GM12878 (cell line): ENCODE measurements around the gene UBQLN1. TPM values are rescaled to one million over a fixed set of nuclear protein-coding genes. Genes with fewer than 3 reads are reported as not detected.

Experiments used
- ATAC-seq: fragments of 200-7000 bp; cut with Tn5 transposase; 3 replicates; pipeline ENCODE4 v1.9.1; 2020; ENCODE audit warnings: mild to moderate bottlenecking, moderate library complexity
- BruUV-seq: library from RNA; stranded (reverse); fragments of 400-500 nt; replicated peaks from 2 replicates; lab custom pipeline; 2021; lab: Mats Ljungman, UMichigan
- CTCF ChIA-PET: fragments of 300-600 bp; sonication (Branson Sonifier 250); formaldehyde crosslinking; extraction: SDS; loops from one replicate; lab custom pipeline; 2021; ENCODE audit warnings: inconsistent platforms; lab: Yijun Ruan, JAX
- POLR2A ChIA-PET: fragments of 350-600 bp; formaldehyde crosslinking; extraction: SDS; loops from one replicate; lab custom pipeline; 2021; ENCODE audit warnings: inconsistent platforms; lab: Charles Lee
- RAD21 ChIA-PET: fragments of 300-600 bp; sonication (Branson Sonifier 250); formaldehyde crosslinking; loops from one replicate; lab custom pipeline; 2023; ENCODE audit warnings: antibody characterized with exemption; ENCODE audit not compliant: unreplicated experiment; lab: Charles Lee
- SMC1A ChIA-PET: fragments of 300-600 bp; sonication (Branson Sonifier 250); formaldehyde crosslinking; loops from one replicate; lab custom pipeline; 2023; ENCODE audit not compliant: unreplicated experiment, uncharacterized antibody; lab: Charles Lee
- DNase-seq: peaks from one replicate; pipeline ENCODE4 v3.0.0-alpha.2; 2011; ENCODE audit warnings: low read depth, low spot score
- FAIRE-seq: peaks from 3 replicates; lab custom pipeline; 2011; peaks lifted over from hg19 to GRCh38; lab: Jason Lieb, UNC
- H2AFZ ChIP-seq: 2 replicates; pipeline ENCODE4 v1.6.0; 2011; ENCODE audit warnings: low read depth, low read length, control low read depth; ENCODE audit not compliant: control insufficient read depth
- H3K27ac ChIP-seq: 2 replicates; pipeline ENCODE4 v1.5.1; 2011; ENCODE audit warnings: control low read depth; ENCODE audit not compliant: control insufficient read depth, insufficient read depth
- H3K27me3 ChIP-seq, 2 experiments: replicated peaks in 1 of 2; 2 replicates each; pipeline versions ENCODE4 v1.6.0 to v1.6.1; 2011; ENCODE audit warnings: low read length in 1 of 2; ENCODE audit not compliant: control insufficient read depth in 2 of 2, insufficient read depth in 2 of 2
- H3K36me3 ChIP-seq, 2 experiments: 2 replicates each; pipeline ENCODE4 v1.5.1; 2011; ENCODE audit warnings: low read length in 1 of 2; ENCODE audit not compliant: control insufficient read depth in 2 of 2, insufficient read depth in 2 of 2
- H3K4me1 ChIP-seq: 2 replicates; pipeline ENCODE4 v1.6.1; 2011; ENCODE audit warnings: mild to moderate bottlenecking, low read length, moderate library complexity, mixed read lengths; ENCODE audit not compliant: control insufficient read depth, insufficient read depth
- H3K4me2 ChIP-seq: 2 replicates; pipeline ENCODE4 v1.6.0; 2011; ENCODE audit warnings: control low read depth; ENCODE audit not compliant: control insufficient read depth, insufficient read depth
- H3K4me3 ChIP-seq: fragments of 200-600 bp; sonication (generic); 2 replicates; pipeline ENCODE4 v1.5.1; 2016
- H3K79me2 ChIP-seq: 2 replicates; pipeline ENCODE4 v1.6.0; 2011; ENCODE audit warnings: low read length; ENCODE audit not compliant: control insufficient read depth, insufficient read depth
- H3K9ac ChIP-seq: 2 replicates; pipeline ENCODE4 v1.8.0; 2011; ENCODE audit warnings: low read length, control low read depth, mixed read lengths; ENCODE audit not compliant: control insufficient read depth, insufficient read depth
- H3K9me3 ChIP-seq: replicated peaks from 3 replicates; pipeline ENCODE4 v1.5.1; 2011; ENCODE audit warnings: mild to moderate bottlenecking, low read length; ENCODE audit not compliant: control insufficient read depth, insufficient read depth
- H4K20me1 ChIP-seq: 2 replicates; pipeline ENCODE4 v1.6.0; 2011; ENCODE audit not compliant: control insufficient read depth, insufficient read depth
- CHD4 ChIP-seq: fragments of 200-600 bp; sonication (generic); IDR thresholded peaks from 2 replicates; pipeline ENCODE4 v1.6.1; 2016; ENCODE audit warnings: mild to moderate bottlenecking
- CREB1 ChIP-seq: IDR thresholded peaks from 2 replicates; pipeline ENCODE4 v1.6.1; 2012; ENCODE audit warnings: low read depth, mild to moderate bottlenecking, inconsistent platforms
- EGR1 ChIP-seq, 2 experiments: IDR thresholded peaks; 1 replicate in 1 of 2; 2 replicates in 1 of 2; pipeline ENCODE4 v1.6.1; 2011 to 2012; ENCODE audit warnings: low read depth in 2 of 2, low read length in 2 of 2, borderline replicate concordance in 1 of 2, mild to moderate bottlenecking in 1 of 2, moderate library complexity in 1 of 2
- FOXK2 ChIP-seq: fragments of 450-650 bp; IDR thresholded peaks from 2 replicates; pipeline ENCODE4 v1.6.1; 2017; ENCODE audit warnings: mild to moderate bottlenecking, moderate library complexity
- JUNB ChIP-seq: IDR thresholded peaks from 2 replicates; pipeline ENCODE4 v1.6.1; 2016; ENCODE audit warnings: antibody characterized with exemption, mild to moderate bottlenecking
- KAT2A ChIP-seq: conservative IDR thresholded peaks from 2 replicates; pipeline ENCODE4 v1.6.1; 2011; ENCODE audit warnings: low read depth, low read length; ENCODE audit not compliant: control insufficient read depth
- MEF2B ChIP-seq: fragments of 450-650 bp; IDR thresholded peaks from 2 replicates; pipeline ENCODE4 v1.6.1; 2018; ENCODE audit warnings: mild to moderate bottlenecking, moderate library complexity; ENCODE audit not compliant: partially characterized antibody, poor library complexity, severe bottlenecking
- MTA3 ChIP-seq: IDR thresholded peaks from 2 replicates; pipeline ENCODE4 v1.6.1; 2012; ENCODE audit warnings: low read length, inconsistent platforms, borderline replicate concordance
- NFIC ChIP-seq: IDR thresholded peaks from 2 replicates; pipeline ENCODE4 v1.6.1; 2012; ENCODE audit warnings: low read depth, mild to moderate bottlenecking, inconsistent platforms, low read length, moderate library complexity
- POLR2A ChIP-seq: IDR thresholded peaks from 2 replicates; pipeline ENCODE4 v1.6.1; 2011; ENCODE audit warnings: low read depth, mild to moderate bottlenecking, low read length
- RCOR1 ChIP-seq: conservative IDR thresholded peaks from 2 replicates; pipeline ENCODE4 v1.6.1; 2012; ENCODE audit warnings: low read depth, low read length, improper control_type of control experiment
- SIN3A ChIP-seq: IDR thresholded peaks from 2 replicates; pipeline ENCODE4 v1.6.1; 2012; ENCODE audit warnings: low read depth, low read length, improper control_type of control experiment
- SUPT20H ChIP-seq: IDR thresholded peaks from 2 replicates; pipeline ENCODE4 v1.6.1; 2011; ENCODE audit warnings: low read depth, mild to moderate bottlenecking, low read length, moderate library complexity, borderline replicate concordance; ENCODE audit not compliant: control insufficient read depth
- WGBS: methylation state at CpG from one replicate; pipeline ENCODE4 v1.1.6; 2016; ENCODE audit warnings: low lambda C conversion rate; ENCODE audit not compliant: insufficient replicate concordance, insufficient coverage; ENCODE audit errors: missing lambda C conversion rate; 5-methylcytosine and 5-hydroxymethylcytosine counted together
- in situ Hi-C: fragments of 300-500 bp; cut with MboI; formaldehyde crosslinking; loops from 9 replicates; pipeline ENCODE4 v1.14.3; 2018; ENCODE audit warnings: mixed read lengths
- intact Hi-C: fragments of 100-400 bp; cut with micrococcal nuclease; formaldehyde crosslinking; loops from one replicate; pipeline ENCODE4 v1.14.2; 2022; ENCODE audit not compliant: unreplicated experiment
- polyA plus RNA-seq, 11 experiments: library from polyadenylated mRNA; depleted of rRNA in 4 of 11; unstranded in 6 of 11; stranded (reverse) in 5 of 11; fragments of >200 nt; fragmentation: Nextera tagmentation in 4 of 11; fragmentation: Illumina TruSeq in 1 of 11; extraction: Ambion mirVana in 4 of 11; extraction: Trizol in 1 of 11; gene quantifications; 1 replicate in 1 of 11; 2 replicates in 10 of 11; pipeline versions ENCODE4 v1.2.1 to v1.2.3, GENCODE V29; 2011 to 2016; ENCODE audit warnings: inconsistent platforms in 2 of 11, missing spikeins in 2 of 11, low read depth in 1 of 11
- total RNA-seq, 4 experiments: library from RNA; depleted of rRNA in 3 of 4; stranded (reverse); fragments of >200 nt in 3 of 4; fragmentation: Illumina TruSeq in 1 of 4; extraction: Trizol in 1 of 4; gene quantifications; 2 replicates each; pipeline versions ENCODE4 v1.2.1 to v1.2.3, GENCODE V29; 2013 to 2021
- TF ChIP-seq, protein P1 (sequence below): fragments of 450-650 bp; IDR thresholded peaks from 2 replicates; pipeline ENCODE4 v1.6.1; 2017; ENCODE audit warnings: mild to moderate bottlenecking
- TF ChIP-seq, protein P2 (sequence below): IDR thresholded peaks from 2 replicates; pipeline ENCODE4 v1.6.1; 2011; ENCODE audit warnings: borderline replicate concordance, low read depth, mild to moderate bottlenecking, moderate library complexity, mixed read lengths, low read length; ENCODE audit not compliant: insufficient read depth; ENCODE audit errors: extremely low read length
- TF ChIP-seq, protein P3 (sequence below): IDR thresholded peaks from 2 replicates; pipeline ENCODE4 v1.6.1; 2012; ENCODE audit warnings: low read length, inconsistent platforms

UBQLN1 gene
- total and polyA plus RNA-seq, 10 of the 15 experiments (the other 5 are each of a cell fraction or from before 2014, with no cell fraction given) = 12.4 to 118 (median 66.1) TPM

DNA sequence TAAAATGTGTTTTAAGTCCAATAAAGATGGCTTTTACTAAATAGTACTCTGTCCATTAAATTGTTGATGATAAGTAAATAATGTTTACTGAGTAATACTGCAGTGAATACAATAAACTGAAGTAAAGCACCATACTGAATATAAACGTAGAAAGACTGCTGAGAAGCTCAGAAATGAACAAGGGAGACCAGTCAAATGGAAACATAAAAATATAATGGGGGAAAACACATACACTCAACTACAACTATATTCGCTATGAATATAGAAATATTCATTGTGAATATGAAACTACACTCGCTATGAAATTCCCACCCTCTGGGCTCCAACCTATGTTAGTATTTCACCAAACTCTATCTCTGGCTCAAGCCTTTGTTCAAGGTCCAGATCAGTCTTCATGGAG is 41.9 kb upstream of the UBQLN1 start:
- SMC1A ChIA-PET = no interaction called here

DNA sequence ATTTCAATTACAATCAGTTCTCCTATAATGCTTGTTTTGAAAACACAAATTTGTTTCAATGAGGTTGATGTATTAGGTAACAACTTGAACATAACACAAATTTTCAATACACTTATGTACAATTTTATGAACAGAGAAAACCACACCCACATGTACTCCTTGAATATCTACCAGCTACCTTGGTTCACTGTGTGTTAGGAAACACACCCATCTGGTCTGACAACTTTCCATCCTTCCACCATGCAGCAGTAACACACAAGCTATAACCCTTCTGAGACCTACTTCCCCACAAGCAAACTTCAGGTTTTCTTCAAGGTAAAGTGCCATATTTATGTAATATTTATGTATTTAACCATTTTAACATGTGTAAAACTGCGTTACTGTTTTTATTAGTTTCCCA is 36.4 kb upstream of the UBQLN1 start:
- BruUV-seq = no TSS peak
- H3K27me3 ChIP-seq = no peaks in the 10 kb centered on the region
- ChIA-PET RAD21 (no interaction called here), SMC1A (no interaction called here), CTCF (no interaction called here), POLR2A (no interaction called here)
- no peaks in the 10 kb centered on the region for H4K20me1 ChIP-seq
- H3K4me1 ChIP-seq = no peaks in the 10 kb centered on the region
- intact Hi-C loops (no loop called here), in situ Hi-C loops (no loop called here)
- 95% methylated on average over 1 of the region's 1 CpG for WGBS
- no peak overlapping the region for H3K4me2 ChIP-seq
- H3K9me3 ChIP-seq = no peaks in the 10 kb centered on the region
- H3K79me2 ChIP-seq = no peaks in the 10 kb centered on the region
- ATAC-seq (no peak), FAIRE-seq (no peak), DNase-seq (no peak)
- no peak overlapping the region for H3K27ac ChIP-seq
- H3K4me3 ChIP-seq = no peak overlapping the region
- no peak overlapping the region for H2AFZ ChIP-seq
- H3K36me3 ChIP-seq = no peaks in the 10 kb centered on the region
- no peak overlapping the region for H3K9ac ChIP-seq
- TF ChIP-seq RCOR1 = no peak
- TF ChIP-seq EGR1 (IDR thresholded peaks at IDR 0.05; ENCODE audit: borderline replicate concordance in 1 of 2, low read depth in 2 of 2, low read length in 2 of 2) = no peak
- no peak for TF ChIP-seq POLR2A
- TF ChIP-seq SIN3A = no peak
- TF ChIP-seq MEF2B = no peak
- no peak for TF ChIP-seq FOXK2
- TF ChIP-seq, protein P1, sequence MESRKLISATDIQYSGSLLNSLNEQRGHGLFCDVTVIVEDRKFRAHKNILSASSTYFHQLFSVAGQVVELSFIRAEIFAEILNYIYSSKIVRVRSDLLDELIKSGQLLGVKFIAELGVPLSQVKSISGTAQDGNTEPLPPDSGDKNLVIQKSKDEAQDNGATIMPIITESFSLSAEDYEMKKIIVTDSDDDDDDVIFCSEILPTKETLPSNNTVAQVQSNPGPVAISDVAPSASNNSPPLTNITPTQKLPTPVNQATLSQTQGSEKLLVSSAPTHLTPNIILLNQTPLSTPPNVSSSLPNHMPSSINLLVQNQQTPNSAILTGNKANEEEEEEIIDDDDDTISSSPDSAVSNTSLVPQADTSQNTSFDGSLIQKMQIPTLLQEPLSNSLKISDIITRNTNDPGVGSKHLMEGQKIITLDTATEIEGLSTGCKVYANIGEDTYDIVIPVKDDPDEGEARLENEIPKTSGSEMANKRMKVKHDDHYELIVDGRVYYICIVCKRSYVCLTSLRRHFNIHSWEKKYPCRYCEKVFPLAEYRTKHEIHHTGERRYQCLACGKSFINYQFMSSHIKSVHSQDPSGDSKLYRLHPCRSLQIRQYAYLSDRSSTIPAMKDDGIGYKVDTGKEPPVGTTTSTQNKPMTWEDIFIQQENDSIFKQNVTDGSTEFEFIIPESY = no peak
- TF ChIP-seq, protein P2, sequence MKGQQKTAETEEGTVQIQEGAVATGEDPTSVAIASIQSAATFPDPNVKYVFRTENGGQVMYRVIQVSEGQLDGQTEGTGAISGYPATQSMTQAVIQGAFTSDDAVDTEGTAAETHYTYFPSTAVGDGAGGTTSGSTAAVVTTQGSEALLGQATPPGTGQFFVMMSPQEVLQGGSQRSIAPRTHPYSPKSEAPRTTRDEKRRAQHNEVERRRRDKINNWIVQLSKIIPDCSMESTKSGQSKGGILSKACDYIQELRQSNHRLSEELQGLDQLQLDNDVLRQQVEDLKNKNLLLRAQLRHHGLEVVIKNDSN = no peak
- TF ChIP-seq CHD4 = no peak
- no peak for TF ChIP-seq SUPT20H
- no peak for TF ChIP-seq MTA3

More for the DNA sequence above, 41.9 kb upstream of the UBQLN1 start:
- Histone ChIP-seq H4K20me1 (no peaks in the 10 kb centered on the region), H3K79me2 (no peaks in the 10 kb centered on the region), H3K4me2 (no peak overlapping the region), H3K36me3 (no peaks in the 10 kb centered on the region; a peak in 1 of 4 replicates)
- CTCF ChIA-PET = no interaction called here
- TF ChIP-seq KAT2A (no peak), CREB1 (no peak), JUNB (peak; percentile 72), NFIC (peak; percentile 46)
- TF ChIP-seq, protein P3, sequence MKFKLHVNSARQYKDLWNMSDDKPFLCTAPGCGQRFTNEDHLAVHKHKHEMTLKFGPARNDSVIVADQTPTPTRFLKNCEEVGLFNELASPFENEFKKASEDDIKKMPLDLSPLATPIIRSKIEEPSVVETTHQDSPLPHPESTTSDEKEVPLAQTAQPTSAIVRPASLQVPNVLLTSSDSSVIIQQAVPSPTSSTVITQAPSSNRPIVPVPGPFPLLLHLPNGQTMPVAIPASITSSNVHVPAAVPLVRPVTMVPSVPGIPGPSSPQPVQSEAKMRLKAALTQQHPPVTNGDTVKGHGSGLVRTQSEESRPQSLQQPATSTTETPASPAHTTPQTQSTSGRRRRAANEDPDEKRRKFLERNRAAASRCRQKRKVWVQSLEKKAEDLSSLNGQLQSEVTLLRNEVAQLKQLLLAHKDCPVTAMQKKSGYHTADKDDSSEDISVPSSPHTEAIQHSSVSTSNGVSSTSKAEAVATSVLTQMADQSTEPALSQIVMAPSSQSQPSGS = 0 out of 2 replicates have a peak, but pooled peaks have one; percentile 23
- TF ChIP-seq, all 136 proteins: peak for 3
- no peak overlapping the region for H2AFZ ChIP-seq
- in situ Hi-C loops (no loop called here), intact Hi-C loops (no loop called here)
- no peak for FAIRE-seq
- no peaks in the 10 kb centered on the region for H3K9me3 ChIP-seq
- RAD21 ChIA-PET = no interaction called here
- POLR2A ChIA-PET = no interaction called here
- no peak for DNase-seq
- no peak overlapping the region for H3K27ac ChIP-seq
- no peak overlapping the region for H3K9ac ChIP-seq
- WGBS = 2% methylated on average over 3 of the region's 3 CpGs
- BruUV-seq = no TSS peak
- H3K4me1 ChIP-seq = peaks cover 8% of the 10 kb centered on the region
- H3K4me3 ChIP-seq = no peak overlapping the region
- no peaks in the 10 kb centered on the region for H3K27me3 ChIP-seq
- ATAC-seq = peak; percentile 30; the same call in 1 of the 3 replicates
